MM.1S (cell line): ENCODE data around the gene GRAMD1B.

Experiments used
- EZH2 ChIP-seq: fragments of 300-600 bp; sonication (generic); optimal IDR thresholded peaks from 2 replicates; pipeline ENCODE3; 2017; ENCODE audit warnings: low read depth, mild to moderate bottlenecking, antibody characterized with exemption, low read length, mixed read lengths
- EZH2phosphoT487 ChIP-seq: fragments of 300-600 bp; sonication (generic); IDR thresholded peaks from 2 replicates; pipeline ENCODE4 v1.6.1; 2018; ENCODE audit warnings: antibody characterized with exemption, low read length
- TF ChIP-seq, protein P1 (sequence below): fragments of 300-600 bp; sonication (generic); IDR thresholded peaks from 2 replicates; pipeline ENCODE4 v1.5.1; 2016; ENCODE audit warnings: antibody characterized with exemption, low read length, mixed read lengths

DNA sequence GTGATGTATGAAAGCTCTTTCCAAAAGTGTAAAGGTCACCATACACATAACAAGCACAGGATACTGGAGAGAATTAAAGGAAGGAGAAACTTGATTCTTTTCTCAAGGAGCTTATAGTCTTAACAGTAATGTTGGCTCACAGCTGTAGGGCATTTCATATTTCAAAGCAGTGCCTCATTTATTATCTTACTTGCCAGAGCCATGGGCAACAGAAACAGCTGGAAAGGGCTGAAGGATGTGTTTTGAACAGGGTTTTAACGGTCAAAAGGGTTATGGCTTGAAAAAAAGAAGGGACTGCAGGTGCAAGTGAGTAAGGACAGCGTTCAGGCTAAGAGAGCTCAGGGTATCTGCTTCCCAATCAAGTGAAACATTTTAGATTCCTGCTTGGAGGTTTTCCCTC lies 2.7 kb upstream of the GRAMD1B start:
- TF ChIP-seq EZH2, result no peak
- TF ChIP-seq, protein P1, sequence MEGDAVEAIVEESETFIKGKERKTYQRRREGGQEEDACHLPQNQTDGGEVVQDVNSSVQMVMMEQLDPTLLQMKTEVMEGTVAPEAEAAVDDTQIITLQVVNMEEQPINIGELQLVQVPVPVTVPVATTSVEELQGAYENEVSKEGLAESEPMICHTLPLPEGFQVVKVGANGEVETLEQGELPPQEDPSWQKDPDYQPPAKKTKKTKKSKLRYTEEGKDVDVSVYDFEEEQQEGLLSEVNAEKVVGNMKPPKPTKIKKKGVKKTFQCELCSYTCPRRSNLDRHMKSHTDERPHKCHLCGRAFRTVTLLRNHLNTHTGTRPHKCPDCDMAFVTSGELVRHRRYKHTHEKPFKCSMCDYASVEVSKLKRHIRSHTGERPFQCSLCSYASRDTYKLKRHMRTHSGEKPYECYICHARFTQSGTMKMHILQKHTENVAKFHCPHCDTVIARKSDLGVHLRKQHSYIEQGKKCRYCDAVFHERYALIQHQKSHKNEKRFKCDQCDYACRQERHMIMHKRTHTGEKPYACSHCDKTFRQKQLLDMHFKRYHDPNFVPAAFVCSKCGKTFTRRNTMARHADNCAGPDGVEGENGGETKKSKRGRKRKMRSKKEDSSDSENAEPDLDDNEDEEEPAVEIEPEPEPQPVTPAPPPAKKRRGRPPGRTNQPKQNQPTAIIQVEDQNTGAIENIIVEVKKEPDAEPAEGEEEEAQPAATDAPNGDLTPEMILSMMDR, result no peak
- no peak for TF ChIP-seq EZH2phosphoT487
